LHCN-M2 (cell line): Measurements from ENCODE around the gene GADD45A. TPM values are rescaled to one million over a fixed set of nuclear protein-coding genes. Genes with fewer than 3 reads are reported as not detected.
"Not testable (repeated sequence)": the region's sequence is repeated elsewhere in the genome, so short reads cannot be mapped to it uniquely, and the experiment has no call there.

Experiments
- DNase-seq: peaks from one replicate; pipeline ENCODE4 v3.0.0-alpha.2; 2012; ENCODE audit warnings: low read depth
- total RNA-seq: library from RNA; depleted of rRNA; stranded (reverse); fragments of >200 nt; gene quantifications from 2 replicates; pipeline ENCODE4 v1.2.3, GENCODE V29; 2014

Gene GADD45A
- total RNA-seq, 1 experiment from 2014 or later: 112 TPM

DNA sequence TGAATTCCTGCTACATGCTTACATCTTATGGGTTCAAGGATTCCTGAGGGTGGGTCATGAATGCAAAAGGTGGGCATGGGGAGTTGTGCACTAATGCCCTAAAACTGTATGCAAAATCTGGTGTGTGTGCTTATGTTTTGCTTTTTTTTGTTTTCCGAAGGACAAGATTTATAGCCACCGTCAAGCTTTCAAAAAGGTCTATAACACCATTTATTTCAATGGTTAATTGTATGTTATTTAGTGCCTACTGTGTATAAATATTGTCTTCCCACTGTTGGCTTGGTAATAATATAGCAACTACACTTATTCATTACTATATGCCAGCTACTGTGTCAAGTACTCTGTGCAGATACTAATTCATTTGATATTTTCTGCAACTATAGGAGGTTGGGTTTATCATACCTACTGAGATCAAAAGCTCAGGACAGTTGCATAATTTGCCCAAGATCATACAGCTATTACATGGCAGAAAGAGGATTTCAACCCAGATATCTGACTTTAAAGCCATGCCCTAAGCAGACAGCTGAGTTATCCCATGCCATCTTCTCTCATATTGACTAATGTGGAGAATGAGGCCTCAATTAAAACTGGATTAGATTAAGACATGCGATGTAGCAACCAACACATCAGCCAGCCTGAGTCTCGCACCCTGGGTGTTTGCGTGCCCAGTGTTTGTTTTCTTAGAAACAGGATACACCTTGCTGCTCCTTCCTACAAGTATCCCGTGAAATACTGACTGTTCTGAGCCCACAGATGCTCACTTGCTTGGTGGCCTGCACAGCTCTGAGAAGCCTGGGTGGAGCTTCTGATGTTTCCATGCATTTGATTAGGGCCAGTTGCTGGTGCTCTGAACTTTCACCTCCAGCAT is 34.6 kb downstream of the GADD45A start:
- DNase-seq: peak; percentile 60

DNA sequence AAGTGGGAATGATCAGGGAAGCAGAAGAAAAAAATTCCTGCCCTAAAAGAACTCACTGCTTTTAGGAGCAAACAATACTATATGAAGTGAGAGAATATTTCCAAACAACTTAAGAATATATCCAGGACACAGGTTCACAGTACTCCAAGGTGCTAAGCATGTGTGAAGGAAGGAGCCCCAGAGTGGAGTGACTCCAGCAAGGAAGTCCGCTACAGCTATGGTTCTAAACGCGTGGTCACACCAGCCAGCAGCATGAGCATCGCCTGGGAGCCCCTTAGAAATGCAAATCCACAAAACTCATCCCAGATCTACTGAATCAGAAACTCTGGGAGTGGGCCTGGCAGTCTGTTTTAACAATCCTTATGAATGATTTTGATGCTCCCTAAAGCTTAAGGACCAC is 36.1 kb downstream of the GADD45A start:
- no peak for DNase-seq

DNA sequence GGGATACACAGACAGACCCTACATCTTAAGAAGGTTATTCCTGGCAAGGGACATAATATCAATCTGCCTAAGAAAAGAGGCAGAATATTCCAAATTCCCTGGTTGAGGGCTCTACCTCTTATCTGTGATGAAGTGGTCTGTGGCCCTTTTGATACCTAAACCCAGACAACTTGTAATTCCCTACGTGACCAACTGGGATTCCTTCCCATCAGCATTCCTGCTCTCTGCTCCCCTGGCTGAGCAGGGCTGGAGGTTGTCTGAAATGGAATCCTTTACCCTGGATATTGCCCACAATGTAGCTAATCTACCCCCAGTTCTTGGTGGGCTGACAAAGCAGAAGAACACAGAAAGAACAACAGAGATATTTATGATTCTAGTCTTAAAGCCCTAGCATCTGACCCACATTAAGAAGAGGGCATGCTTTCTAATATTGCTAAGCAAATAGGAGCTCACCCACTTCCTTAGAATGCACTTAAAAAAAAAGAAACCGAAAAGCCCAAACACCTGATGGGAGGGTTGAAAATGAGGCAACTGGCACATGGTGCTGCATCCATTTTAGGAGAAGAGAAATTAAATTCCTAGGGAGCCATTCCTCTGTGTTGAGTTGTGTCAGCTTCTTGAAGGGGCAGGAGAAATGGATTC is 36.8 kb downstream of the GADD45A start:
- DNase-seq: no peak

DNA sequence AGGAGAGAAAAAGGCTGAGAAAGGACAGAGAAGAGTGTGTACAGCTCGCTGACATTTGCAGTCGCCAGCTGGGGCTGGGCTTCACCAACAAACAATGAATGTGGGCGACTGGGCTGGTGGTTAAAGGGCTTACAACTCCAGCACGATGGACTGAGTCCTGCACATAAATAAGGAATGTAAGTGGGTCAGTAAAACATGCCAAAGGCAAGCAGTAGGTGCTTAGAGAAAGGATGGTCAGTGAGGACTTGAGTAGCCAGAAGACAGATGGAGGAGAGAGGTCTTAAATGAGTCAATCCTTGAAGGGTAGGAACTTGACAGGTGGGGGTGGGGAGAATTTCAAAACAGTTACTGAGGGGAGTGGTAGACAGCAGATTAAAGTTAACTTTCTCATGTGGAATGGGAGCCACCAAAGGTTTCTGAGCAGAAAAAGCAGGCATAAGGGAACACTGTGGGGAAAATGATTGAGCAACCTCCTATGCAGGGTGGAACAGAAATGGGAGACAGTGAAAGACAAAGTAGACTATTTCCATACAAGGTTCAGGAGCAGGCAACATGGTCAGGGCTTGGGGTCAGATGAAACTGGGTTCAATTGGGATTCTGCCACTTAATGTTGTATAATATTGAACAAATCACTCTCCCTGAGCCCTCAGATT is 37.4 kb downstream of the GADD45A start:
- peak; percentile 79 for DNase-seq

DNA sequence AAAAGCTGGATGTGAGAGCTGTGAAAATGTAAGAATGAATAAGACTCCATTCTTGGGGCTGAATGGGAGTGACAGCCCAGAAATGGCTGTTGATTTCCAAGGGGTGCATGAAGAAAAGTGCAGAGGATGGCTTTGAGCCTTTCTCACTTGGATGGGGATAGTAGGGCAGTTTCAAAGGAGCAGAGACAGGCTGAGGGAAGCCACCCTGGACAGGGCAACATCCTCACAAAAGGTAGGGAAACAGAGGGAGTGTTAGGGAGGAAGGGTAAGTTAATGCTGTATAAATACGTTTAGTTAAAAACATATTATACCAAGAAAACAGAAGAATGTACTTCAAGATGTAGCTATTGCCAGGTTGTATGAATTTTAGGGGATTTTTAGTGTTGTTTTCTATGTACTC is 38.1 kb downstream of the GADD45A start:
- DNase-seq: no peak

DNA sequence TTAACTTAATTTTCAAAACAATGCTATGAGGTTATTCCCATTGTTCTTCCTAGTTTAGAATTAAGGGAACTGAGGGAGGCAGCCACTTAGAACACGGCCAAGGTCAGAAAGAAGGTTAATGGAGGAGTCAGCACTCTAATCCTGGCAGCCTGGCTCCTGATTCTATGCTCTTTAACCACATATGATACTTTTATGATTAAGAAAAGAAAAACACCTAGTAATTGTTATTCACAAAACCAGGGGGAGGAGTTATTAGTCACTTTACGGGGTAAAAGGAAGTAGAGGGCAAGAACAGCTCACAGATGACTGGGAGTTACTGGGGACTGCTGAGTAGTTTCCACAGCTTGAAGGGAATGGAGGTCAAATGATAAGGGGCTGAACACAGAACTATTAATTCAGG is 38.6 kb downstream of the GADD45A start:
- peak; percentile 92 for DNase-seq

DNA sequence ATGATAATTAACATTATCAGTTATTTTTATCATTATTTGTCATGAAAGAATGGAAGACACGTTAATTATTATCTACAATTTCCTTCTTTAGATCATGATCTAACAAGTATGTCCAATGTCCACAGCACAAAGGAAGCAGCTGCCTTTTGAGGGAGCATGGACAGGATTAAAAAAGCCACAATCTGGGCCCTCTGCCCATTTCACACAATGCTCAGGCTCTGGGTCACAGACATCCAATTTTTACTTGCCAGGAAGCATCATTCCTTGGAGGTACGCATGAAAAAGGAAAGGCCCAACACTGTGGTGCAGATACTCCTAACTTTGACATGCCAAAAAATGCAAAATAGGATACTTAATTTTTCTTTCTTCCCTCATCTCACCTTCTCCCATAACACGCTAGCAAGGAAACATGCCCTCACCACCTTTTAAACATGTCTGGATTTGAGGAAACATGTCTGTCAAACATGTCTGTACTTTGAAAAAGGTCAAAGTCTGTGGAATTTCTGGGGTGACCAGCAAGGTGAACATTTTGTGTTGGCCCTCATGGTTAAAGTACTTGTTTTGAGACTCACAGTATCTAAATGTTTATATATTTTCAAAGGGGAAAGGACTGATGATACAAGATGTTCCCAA is 40.0 kb downstream of the GADD45A start:
- DNase-seq: peak; percentile 99

DNA sequence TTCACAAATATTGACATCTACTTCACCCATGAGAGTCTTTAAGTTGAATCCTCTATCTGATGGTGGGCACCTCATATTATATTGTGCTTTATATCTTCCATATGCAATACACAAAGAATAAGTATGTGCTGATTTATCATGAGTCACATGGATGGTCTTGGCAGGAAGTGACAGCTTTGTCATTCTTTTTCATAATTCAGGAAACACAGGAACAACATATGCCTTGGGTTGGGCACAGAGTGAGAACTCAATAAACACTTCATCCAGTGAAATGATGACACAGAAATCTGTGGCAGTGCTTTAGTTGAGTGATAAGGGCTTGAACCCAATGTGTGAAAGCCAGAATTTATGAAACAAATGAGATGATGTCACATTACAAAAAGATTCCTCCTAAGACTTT is 41.2 kb downstream of the GADD45A start:
- DNase-seq: peak; percentile 90

DNA sequence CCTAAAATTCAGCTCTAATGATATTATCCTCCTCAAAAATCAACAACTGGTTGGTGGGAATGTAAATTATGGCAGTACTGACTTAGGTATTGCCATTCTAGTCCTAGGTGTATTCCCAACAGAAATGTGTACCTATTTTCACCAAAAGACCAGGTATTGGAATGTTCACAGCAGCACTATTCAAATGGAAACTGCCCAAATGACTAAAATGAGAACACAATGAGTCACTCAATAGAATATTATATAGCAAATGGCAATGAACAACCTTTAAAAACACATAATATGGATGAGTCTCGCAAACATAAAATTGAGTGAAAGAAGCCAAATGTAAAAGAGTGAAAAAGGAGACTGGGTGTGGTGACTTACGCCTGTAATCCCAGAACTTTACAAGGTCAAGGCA is 44.9 kb downstream of the GADD45A start:
- DNase-seq: no peak

DNA sequence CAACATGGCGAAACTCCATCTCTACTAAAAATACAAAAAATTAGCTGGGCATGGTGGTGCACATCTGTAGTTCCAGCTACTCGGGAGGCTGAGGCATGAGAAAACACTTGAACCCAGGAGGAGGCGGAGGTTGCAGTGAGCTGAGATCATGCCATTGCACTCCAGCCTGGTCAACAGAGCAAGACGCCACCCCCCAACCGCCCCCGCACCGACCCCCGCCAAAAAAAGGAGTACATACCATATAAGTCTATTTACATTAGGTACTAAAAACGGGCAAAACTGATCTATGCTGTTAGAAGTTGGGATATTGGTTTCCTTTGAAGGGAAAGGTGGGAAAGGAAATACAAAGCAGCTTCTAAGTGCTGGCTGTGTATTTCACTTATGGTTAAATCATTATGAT is 45.3 kb downstream of the GADD45A start:
- DNase-seq: not testable (repeated sequence)

DNA sequence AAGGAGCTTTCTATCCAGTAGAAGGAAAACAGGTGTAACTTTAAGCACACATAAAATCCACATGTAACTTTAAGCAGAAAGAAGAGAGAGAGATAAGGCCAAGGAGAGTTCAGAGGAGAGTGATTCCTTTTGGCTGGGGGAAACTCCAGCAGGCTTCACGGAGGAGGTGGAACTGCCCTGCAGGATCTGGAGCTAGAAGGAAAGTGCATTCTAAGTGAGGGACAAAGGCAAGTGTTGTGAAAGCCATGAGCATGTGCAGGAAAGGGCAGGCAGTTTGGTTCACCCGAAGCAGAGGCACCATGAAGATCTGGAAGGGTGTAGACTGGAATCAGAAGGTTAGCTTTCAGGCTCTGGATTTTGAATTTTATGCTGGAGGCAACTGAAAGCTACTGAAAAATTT is 46.3 kb downstream of the GADD45A start:
- DNase-seq: no peak

DNA sequence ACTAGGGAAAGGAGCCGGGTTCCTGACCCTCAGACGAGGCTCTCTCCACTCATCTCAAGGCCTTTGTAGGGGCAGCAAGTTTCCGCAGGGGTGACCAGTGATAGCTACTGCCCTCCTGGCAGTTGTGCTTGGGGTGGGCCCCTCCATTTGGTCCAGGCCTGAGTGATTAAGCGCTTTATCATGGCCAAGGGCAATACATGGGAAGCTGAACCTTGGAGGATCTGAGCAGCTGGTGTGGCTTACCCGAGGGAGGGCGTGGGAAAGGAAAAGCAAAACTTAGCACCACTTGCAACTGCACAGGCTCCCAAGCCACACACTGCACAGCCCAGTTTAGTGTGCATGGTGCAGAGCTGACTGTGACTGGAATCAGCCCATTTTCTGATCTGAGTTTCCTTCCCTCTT is 47.8 kb downstream of the GADD45A start:
- DNase-seq: peak; percentile 99

DNA sequence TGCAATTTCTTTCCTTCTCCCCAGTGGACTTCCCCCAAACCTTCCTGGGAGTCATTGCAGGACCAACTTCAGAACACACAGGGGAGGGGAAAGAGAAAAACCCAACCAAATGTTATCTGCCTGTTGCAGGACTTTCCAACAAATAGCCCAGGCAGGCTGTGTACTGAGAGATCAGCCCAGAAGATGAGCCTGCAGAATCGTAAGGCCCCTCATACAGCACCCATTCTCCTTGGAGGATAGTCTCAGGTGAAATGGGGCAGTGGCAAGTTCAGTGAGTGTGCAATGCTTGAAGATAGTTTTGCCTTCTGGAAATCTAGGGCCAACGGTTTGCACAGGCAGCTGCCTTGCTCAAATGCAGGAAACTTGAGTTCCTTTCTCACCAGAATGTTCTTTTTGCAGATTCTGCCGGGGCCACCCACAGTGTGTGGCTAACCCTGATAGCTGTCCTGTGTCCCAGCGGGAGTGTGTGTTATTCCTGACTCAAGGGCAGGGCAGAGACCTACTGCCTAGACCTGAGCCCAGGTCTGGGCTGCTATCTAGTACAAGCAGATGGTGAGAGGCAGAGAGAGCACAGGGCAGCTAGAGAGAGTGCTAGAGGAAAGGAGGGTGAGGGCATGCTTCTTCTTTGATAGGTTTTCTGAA is 48.8 kb downstream of the GADD45A start:
- DNase-seq: peak; percentile 82

DNA sequence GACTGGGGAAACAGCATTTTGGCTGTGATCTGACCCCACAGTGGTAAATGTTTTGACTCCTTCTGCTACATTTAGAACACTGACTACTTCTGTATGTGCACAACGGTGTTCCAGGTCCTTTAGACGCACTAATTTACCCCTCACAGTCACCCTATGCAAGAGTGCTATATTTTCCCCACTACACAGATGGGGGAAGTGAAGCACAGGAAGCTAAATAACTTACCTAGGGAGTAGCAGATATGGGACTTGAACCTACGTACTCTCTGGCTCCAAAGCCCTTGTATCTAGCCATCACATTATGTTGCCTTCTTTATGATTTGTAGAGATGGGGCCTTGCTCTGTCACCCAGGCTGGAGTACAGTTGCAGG is 49.3 kb downstream of the GADD45A start:
- DNase-seq: no peak

DNA sequence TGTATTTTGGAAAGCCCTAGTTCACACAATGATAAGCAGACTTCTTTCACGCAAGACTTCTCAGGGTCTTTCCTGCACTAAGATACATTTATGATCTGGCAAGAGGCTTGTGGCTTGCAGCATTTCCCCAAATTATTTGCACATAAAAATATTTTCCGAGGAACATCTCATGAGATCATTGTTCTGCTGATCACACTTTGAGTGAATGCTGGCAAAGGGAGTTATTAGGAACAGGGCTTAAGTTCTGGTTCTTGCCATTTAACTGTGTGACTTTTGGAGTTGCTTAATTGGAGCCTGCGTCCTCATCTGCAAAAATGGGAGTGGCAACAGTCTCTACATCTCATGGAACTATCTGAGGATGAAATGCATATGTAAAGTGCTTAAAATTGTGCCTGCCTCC is 50.2 kb downstream of the GADD45A start:
- DNase-seq: no peak

DNA sequence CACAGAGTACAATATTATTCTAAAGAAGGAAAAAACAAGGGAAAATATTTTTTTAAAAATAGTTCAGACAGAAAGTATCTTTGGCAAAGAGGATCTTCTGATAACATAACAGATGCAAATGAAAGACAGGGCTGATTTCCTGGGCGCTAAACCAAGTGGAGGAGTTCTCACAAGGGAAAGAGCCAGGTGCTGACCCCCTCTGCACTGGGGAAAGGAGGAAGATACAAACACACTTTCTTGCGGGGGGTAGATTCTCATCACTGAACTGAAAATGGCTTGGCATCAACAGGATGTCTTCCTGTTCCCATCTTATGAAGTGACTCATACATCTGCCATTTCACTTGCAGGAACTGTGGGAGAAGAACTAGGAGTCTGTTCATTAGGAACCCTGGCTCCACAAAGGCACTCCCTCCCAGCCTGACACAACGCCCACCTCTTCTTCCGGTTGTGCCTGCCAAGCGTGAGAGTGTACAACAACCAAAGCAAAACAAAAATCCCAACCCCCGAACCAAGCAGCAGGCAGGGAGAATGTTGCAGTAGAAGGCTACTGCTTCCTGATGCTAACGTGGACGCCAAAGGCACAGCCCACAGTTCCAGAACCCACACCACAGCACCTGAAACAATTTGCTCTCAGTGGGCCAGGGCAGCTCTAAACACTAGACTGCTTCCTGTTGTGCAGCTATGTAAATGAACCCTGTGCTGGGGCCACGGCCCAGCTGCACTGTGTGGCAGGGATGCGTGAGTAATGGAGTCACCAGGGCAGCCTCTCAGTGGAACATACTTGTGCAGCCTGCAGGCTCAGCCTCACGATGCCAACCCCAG is 51.0 kb downstream of the GADD45A start:
- peak; percentile 98 for DNase-seq

DNA sequence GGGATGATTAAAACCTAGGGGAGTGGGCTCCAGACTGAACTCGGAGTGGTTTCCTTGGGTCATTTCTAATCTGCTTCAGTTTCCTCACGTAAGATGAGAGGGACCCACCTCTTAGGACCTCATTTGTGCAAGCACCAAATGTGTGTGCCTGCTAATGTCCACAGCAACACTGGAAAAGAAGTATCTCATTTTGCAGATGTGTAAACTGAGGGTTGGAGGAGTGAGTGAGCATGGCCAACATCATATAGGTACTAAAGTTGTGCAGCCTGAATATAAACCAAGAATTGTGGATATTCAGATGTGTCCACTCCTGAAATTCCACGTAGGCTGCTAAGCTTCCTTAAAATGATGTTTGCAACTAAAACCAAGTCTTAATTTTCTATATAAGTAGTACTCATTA is 51.7 kb downstream of the GADD45A start:
- no peak for DNase-seq

DNA sequence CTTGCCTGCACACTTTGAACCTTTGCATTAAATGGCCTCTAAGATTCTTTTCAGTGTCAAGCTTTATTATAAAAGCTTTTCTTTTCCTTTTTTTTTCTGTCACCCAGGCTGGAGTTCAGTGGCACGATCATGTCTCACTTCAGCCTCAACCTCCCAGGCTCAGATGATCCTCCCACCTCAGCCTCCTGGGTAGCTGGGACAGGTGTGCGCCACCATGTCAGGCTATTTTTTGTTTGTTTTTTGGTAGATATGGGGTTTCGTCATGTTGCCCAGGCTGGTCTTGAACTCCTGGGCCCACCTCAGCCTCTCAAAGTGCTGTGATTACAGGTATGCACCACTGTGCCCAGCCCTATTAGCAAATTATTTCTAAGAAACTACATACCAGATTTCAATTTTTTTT is 52.9 kb downstream of the GADD45A start:
- DNase-seq: no peak
